ENCODE results near the gene SFXN5.

SFXN5 gene

DNA sequence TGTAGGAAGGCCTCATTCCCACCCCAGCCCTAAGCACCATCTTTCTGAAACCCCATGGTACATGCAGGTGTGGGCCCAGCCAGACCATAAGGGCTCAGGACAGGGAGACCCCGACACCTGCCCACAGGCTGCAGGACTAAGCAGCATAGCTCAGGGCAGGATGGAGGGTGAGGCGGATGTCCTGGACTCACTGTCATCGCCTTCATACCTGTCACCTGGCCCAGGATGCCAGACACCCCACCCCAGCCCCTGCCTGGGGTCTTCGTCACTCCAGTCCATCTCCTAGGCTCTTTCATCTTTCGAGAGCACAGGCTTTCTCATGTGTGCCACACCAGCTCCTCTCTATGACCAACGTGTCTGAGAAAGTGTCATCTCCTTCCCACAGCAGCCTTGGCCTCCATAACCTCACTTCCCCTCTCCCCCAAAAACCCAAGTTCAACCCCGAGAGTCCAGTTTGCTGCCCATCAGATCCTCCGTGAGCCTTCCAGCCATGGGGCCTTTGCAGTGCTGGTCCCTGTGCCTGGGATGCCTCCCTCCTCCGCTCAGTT, 82.7 kb downstream of the SFXN5 start:
- Histone ChIP-seq H3K4me2 (ENCODE audit: low read length) (no peak overlapping the region), H3K9me2 (ENCODE audit: low read depth, low read length) (no peaks in the 10 kb centered on the region), H3K4me3 (ENCODE audit: low read depth, low read length, poor library complexity, severe bottlenecking) (no peak overlapping the region), H3K27ac (ENCODE audit: low read depth, low read length, poor library complexity, severe bottlenecking) (no peak overlapping the region), H3K79me2 (ENCODE audit: insufficient read depth, low read length) (no peaks in the 10 kb centered on the region), H3K4me1 (ENCODE audit: insufficient read depth, low read length, severe bottlenecking) (no peaks in the 10 kb centered on the region), H2AFZ (ENCODE audit: low read length) (no peak overlapping the region), H3F3A (ENCODE audit: insufficient read depth, low read length) (no peaks in the 10 kb centered on the region), H3K9ac (ENCODE audit: low read length) (no peak overlapping the region), H3K9me3 (ENCODE audit: low read length) (no peaks in the 10 kb centered on the region), H3K27me3 (ENCODE audit: insufficient read depth, low read length) (peaks cover 4% of the 10 kb centered on the region; the same call in 1 of the 2 replicates), H3K36me3 (ENCODE audit: insufficient read depth, low read length) (no peaks in the 10 kb centered on the region), H4K20me1 (ENCODE audit: insufficient read depth, low read length) (no peaks in the 10 kb centered on the region)
- no peak for TF ChIP-seq EZH2 (IDR thresholded peaks at IDR 0.05; ENCODE audit: borderline replicate concordance, low read length)
- TF ChIP-seq, protein P1, sequence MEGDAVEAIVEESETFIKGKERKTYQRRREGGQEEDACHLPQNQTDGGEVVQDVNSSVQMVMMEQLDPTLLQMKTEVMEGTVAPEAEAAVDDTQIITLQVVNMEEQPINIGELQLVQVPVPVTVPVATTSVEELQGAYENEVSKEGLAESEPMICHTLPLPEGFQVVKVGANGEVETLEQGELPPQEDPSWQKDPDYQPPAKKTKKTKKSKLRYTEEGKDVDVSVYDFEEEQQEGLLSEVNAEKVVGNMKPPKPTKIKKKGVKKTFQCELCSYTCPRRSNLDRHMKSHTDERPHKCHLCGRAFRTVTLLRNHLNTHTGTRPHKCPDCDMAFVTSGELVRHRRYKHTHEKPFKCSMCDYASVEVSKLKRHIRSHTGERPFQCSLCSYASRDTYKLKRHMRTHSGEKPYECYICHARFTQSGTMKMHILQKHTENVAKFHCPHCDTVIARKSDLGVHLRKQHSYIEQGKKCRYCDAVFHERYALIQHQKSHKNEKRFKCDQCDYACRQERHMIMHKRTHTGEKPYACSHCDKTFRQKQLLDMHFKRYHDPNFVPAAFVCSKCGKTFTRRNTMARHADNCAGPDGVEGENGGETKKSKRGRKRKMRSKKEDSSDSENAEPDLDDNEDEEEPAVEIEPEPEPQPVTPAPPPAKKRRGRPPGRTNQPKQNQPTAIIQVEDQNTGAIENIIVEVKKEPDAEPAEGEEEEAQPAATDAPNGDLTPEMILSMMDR (IDR thresholded peaks at IDR 0.05; ENCODE audit: low read length) = no peak

DNA sequence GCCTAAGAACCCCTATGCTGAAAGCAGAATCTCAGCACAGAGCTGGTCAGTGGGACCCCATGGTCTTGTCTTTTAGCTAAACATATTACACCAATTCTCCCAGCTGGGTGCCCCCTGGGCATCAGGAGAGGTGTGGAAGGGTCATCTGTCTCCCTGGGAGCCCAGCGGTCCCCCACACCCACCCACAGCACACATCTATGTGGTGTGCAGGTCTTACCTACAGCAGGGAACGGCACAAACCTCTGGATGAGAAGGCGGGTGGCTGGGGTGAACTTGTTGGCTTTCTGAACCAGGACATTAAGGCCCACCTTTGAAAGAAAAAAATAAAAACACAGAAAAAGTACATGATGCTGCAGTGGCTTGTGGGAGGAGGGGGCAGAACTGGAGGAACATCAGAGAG, 83.5 kb downstream of the SFXN5 start:
- no peaks in the 10 kb centered on the region for H3K36me3 ChIP-seq (ENCODE audit: insufficient read depth, low read length)
- TF ChIP-seq, protein P1 (IDR thresholded peaks at IDR 0.05; ENCODE audit: low read length) = no peak
- TF ChIP-seq EZH2 (IDR thresholded peaks at IDR 0.05; ENCODE audit: borderline replicate concordance, low read length) = no peak
- H3K79me2 ChIP-seq (ENCODE audit: insufficient read depth, low read length) = no peaks in the 10 kb centered on the region
- no peak overlapping the region for H3K4me3 ChIP-seq (ENCODE audit: low read depth, low read length, poor library complexity, severe bottlenecking)
- no peaks in the 10 kb centered on the region for H3F3A ChIP-seq (ENCODE audit: insufficient read depth, low read length)
- H3K4me1 ChIP-seq (ENCODE audit: insufficient read depth, low read length, severe bottlenecking) = no peaks in the 10 kb centered on the region
- H3K27me3 ChIP-seq (ENCODE audit: insufficient read depth, low read length) = peaks cover 4% of the 10 kb centered on the region; the same call in 1 of the 2 replicates
- no peaks in the 10 kb centered on the region for H4K20me1 ChIP-seq (ENCODE audit: insufficient read depth, low read length)
- H3K9me3 ChIP-seq (ENCODE audit: low read length) = no peaks in the 10 kb centered on the region
- H3K4me2 ChIP-seq (ENCODE audit: low read length) = no peak overlapping the region
- H3K9ac ChIP-seq (ENCODE audit: low read length) = no peak overlapping the region
- H3K9me2 ChIP-seq (ENCODE audit: low read depth, low read length) = no peaks in the 10 kb centered on the region
- H3K27ac ChIP-seq (ENCODE audit: low read depth, low read length, poor library complexity, severe bottlenecking) = no peak overlapping the region
- no peak overlapping the region for H2AFZ ChIP-seq (ENCODE audit: low read length)

DNA sequence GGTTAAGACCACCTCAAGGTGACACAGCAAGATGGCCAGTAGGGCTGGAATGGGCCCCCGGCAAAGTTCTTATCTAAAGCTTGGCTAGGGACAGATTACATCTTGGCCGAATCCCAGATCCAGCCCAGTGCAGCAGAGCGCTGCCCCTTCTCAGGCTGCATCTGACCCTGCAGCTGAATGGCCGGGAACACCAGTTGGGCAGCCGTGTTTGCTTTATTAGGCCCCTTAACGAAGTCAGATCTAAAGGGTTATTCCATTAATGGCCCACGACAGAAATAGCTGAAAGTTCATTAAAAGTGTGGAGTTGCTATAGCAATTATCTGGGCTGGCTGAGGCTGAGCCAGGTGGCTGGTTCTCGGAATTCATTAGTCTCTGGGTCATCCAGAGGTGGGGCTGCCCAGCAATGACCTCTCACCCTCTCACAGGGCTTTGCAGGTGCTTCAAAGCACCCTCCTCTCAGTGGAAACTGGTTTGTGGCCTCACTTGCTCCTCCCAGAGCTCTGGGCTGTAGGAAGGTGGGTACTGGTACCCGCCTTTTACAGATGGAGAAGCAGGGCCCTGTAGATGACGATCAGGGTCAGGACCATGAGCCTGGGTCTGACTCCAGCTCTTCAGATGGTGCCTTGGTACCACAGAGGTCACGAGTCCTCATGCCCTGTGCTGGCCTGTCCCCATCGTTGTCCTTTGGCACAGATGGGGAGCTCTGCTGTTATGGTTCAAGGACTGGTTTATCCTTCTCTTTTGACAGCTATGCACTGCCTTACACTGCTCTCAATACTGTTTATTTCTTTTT, 85.4 kb downstream of the SFXN5 start:
- H3K27ac ChIP-seq (ENCODE audit: low read depth, low read length, poor library complexity, severe bottlenecking) = no peak overlapping the region
- H3K4me2 ChIP-seq (ENCODE audit: low read length) = no peak overlapping the region
- H3F3A ChIP-seq (ENCODE audit: insufficient read depth, low read length) = no peaks in the 10 kb centered on the region
- no peaks in the 10 kb centered on the region for H3K9me2 ChIP-seq (ENCODE audit: low read depth, low read length)
- H3K9ac ChIP-seq (ENCODE audit: low read length) = no peak overlapping the region
- H3K79me2 ChIP-seq (ENCODE audit: insufficient read depth, low read length) = no peaks in the 10 kb centered on the region
- H3K36me3 ChIP-seq (ENCODE audit: insufficient read depth, low read length) = no peaks in the 10 kb centered on the region
- no peak overlapping the region for H3K4me3 ChIP-seq (ENCODE audit: low read depth, low read length, poor library complexity, severe bottlenecking)
- no peaks in the 10 kb centered on the region for H4K20me1 ChIP-seq (ENCODE audit: insufficient read depth, low read length)
- H2AFZ ChIP-seq (ENCODE audit: low read length) = no peak overlapping the region
- peaks cover 4% of the 10 kb centered on the region; the same call in 1 of the 2 replicates for H3K27me3 ChIP-seq (ENCODE audit: insufficient read depth, low read length)
- no peak for TF ChIP-seq EZH2 (IDR thresholded peaks at IDR 0.05; ENCODE audit: borderline replicate concordance, low read length)
- TF ChIP-seq, protein P1 (IDR thresholded peaks at IDR 0.05; ENCODE audit: low read length) = no peak
- no peaks in the 10 kb centered on the region for H3K4me1 ChIP-seq (ENCODE audit: insufficient read depth, low read length, severe bottlenecking)
- H3K9me3 ChIP-seq (ENCODE audit: low read length) = no peaks in the 10 kb centered on the region
